GM23338 (cell line): ENCODE measurements around the gene SPATS2.

Experiments
- CTCF ChIP-seq, 2 experiments: fragments of 200-600 bp in 1 of 2; sonication (generic) in 1 of 2; conservative IDR thresholded peaks; 2 replicates each; pipeline versions ENCODE4 v1.5.1 to v1.6.1; 2016 to 2017; ENCODE audit warnings: antibody characterized with exemption in 2 of 2, low read depth in 2 of 2, mild to moderate bottlenecking in 2 of 2, moderate library complexity in 1 of 2
- EZH2 ChIP-seq: fragments of 200-600 bp; sonication (generic); IDR thresholded peaks from one replicate; pipeline ENCODE4 v1.8.0; 2017; ENCODE audit warnings: antibody characterized with exemption, mild to moderate bottlenecking, low read depth; ENCODE audit not compliant: unreplicated experiment
- EZH2phosphoT487 ChIP-seq: fragments of 200-600 bp; sonication (generic); IDR thresholded peaks from one replicate; pipeline ENCODE4 v1.8.1; 2018; ENCODE audit warnings: antibody characterized with exemption; ENCODE audit not compliant: unreplicated experiment
- JUNB ChIP-seq: IDR thresholded peaks from one replicate; pipeline ENCODE4 v1.6.1; 2016; ENCODE audit warnings: antibody characterized with exemption; ENCODE audit not compliant: unreplicated experiment
- POLR2AphosphoS5 ChIP-seq: IDR thresholded peaks from 2 replicates; pipeline ENCODE4 v1.6.1; 2016; ENCODE audit warnings: antibody characterized with exemption, low read depth
- REST ChIP-seq: IDR thresholded peaks from one replicate; pipeline ENCODE4 v1.6.1; 2018; ENCODE audit warnings: antibody characterized with exemption; ENCODE audit not compliant: unreplicated experiment
- ZNF114 ChIP-seq: fragments of 250-450 bp; sonication (Bioruptor Pico); IDR thresholded peaks from 2 replicates; pipeline ENCODE4 v1.5.0; 2020; ENCODE audit warnings: mild to moderate bottlenecking, moderate library complexity
- ZNF331 ChIP-seq: fragments of 250-450 bp; sonication (Bioruptor Pico); IDR thresholded peaks from 2 replicates; pipeline ENCODE4 v1.5.0; 2020; ENCODE audit warnings: low read depth, mild to moderate bottlenecking, moderate library complexity

- no peak for TF ChIP-seq REST
- no peak for TF ChIP-seq CTCF (conservative IDR thresholded peaks at IDR 0.05; ENCODE audit: low read depth in 2 of 2)
- no peak for TF ChIP-seq EZH2
- TF ChIP-seq EZH2phosphoT487: no peak
- TF ChIP-seq POLR2AphosphoS5: no peak
- no peak for TF ChIP-seq JUNB
- no peak for TF ChIP-seq ZNF331 (CRISPR knock-in tag)
- TF ChIP-seq ZNF114 (CRISPR knock-in tag): no peak
Measured at GRCh38 chr12:49507139-49507538, 139.9 kb downstream of the SPATS2 start.
